Body of pancreas (tissue), 4 donors: ENCODE results near the gene UBE2M.

Experiments used
- CTCF ChIP-seq, 7 experiments: fragments of 450-650 bp in 4 of 7; fragments of 200-600 bp in 3 of 7; sonication (generic) in 3 of 7; IDR thresholded peaks; one replicate each; pipeline ENCODE4 v1.5.1; 2016 to 2019; ENCODE audit warnings: antibody characterized with exemption in 7 of 7
- POLR2A ChIP-seq, 3 donors: fragments of 450-650 bp; IDR thresholded peaks; one replicate each; pipeline ENCODE4 v1.6.1; 2016; ENCODE audit warnings: antibody characterized with exemption in 3 of 3, mild to moderate bottlenecking in 2 of 3

DNA sequence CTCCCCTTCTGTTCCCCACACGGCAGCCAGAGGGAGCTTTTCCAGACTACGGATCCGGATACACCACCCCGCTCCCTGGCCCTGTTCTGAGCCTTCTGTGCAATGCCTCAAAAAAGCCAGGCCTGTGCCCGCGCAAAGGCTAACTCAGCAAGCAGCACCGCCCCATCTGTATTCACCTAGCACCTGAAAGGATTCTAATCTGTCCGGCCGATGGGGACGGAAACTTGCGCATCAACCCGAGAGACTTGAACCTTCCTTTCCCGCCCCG, 39.4 kb downstream of the UBE2M start:
- TF ChIP-seq POLR2A (IDR thresholded peaks at IDR 0.05) (no peak), CTCF (IDR thresholded peaks at IDR 0.05) (peak in 5 of 7 experiments; percentile 15 to 59 (median 36))
